HG02973 (cell line): ENCODE results near the gene POP7.
"Not testable (repeated sequence)": the region's sequence is repeated elsewhere in the genome, so short reads cannot be mapped to it uniquely, and the experiment has no call there.

Experiments
- ATAC-seq: cut with Tn5 transposase; IDR thresholded peaks from one replicate; pipeline ENCODE4 v1.9.1; 2021; ENCODE audit warnings: moderate library complexity; ENCODE audit not compliant: unreplicated experiment

POP7 gene

GRCh38 chr7:100689230-100690135 lies 16.4 kb upstream of the POP7 start:
- ATAC-seq, result no peak

GRCh38 chr7:100691676-100692577 lies 14.0 kb upstream of the POP7 start:
- no peak for ATAC-seq

GRCh38 chr7:100692578-100692961 lies 13.4 kb upstream of the POP7 start:
- no peak for ATAC-seq

GRCh38 chr7:100693312-100694097 lies 12.4 kb upstream of the POP7 start:
- no peak for ATAC-seq

- ATAC-seq, result peak; percentile 35
These were observed 11.7 kb upstream of the POP7 start, which contains the start of gene GIGYF1 for GRCh38 chr7:100694098-100694745. GIGYF1 (minus strand) TSS chr7:100694250; CDS start chr7:100688238, 6,012 bp downstream.

- no peak for ATAC-seq
These were observed 9.8 kb upstream of the POP7 start for GRCh38 chr7:100696123-100696521.

GRCh38 chr7:100699018-100699417 lies 6.9 kb upstream of the POP7 start:
- ATAC-seq, result no peak

- ATAC-seq, result not testable (repeated sequence)
These were observed 4.8 kb upstream of the POP7 start for GRCh38 chr7:100701089-100701488.

GRCh38 chr7:100705320-100705752 lies 585 bp upstream of the POP7 start:
- ATAC-seq, result peak; percentile 53

- no peak for ATAC-seq
These were observed 871 bp downstream of the POP7 start for GRCh38 chr7:100706672-100707311.

- ATAC-seq, result no peak
These were observed 2.5 kb downstream of the POP7 start for GRCh38 chr7:100708395-100708794.

- no peak for ATAC-seq
These were observed 4.5 kb downstream of the POP7 start for GRCh38 chr7:100710452-100710851.

- ATAC-seq, result no peak
These were observed 5.4 kb downstream of the POP7 start for GRCh38 chr7:100711369-100711768.

- ATAC-seq, result no peak
These were observed 8.8 kb downstream of the POP7 start for GRCh38 chr7:100714725-100715124.

- ATAC-seq, result not testable (repeated sequence)
These were observed 11.2 kb downstream of the POP7 start for GRCh38 chr7:100717073-100717472.

GRCh38 chr7:100719523-100720278 lies 13.8 kb downstream of the POP7 start:
- ATAC-seq, result no peak

- ATAC-seq, result no peak
These were observed 14.4 kb downstream of the POP7 start, which contains the start of gene EPO for GRCh38 chr7:100720279-100720670. EPO (plus strand) TSS chr7:100720468; CDS start chr7:100720981, 513 bp downstream.

GRCh38 chr7:100720671-100721504 lies 15.0 kb downstream of the POP7 start:
- no peak for ATAC-seq
